Measurements from ENCODE around the gene PIK3C2G.

PIK3C2G gene

GRCh38 chr12:18421867-18422266 lies 160.5 kb downstream of the PIK3C2G start:
- no peak for DNase-seq (ENCODE audit: low read depth)

GRCh38 chr12:18422871-18423270 lies 161.6 kb downstream of the PIK3C2G start:
- DNase-seq (ENCODE audit: low read depth): no peak

DNA sequence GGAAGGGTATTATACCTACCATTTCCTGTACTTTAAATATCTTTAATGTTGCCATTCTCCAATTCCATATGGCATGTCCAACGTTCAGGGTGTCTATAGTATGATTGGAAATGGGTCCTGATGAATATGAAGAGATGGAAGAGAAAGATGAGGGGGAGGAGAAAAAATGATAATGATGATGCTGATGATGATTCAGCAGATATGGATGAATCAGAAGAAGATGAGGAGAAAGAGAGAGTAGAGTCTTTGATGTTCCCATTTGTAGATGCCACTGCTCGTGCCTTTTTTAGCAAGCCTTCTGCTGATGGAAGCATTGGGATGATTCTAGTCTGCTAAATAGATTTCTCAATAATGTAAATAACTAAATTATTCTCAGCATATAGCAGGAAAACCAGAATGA lies 163.5 kb downstream of the PIK3C2G start:
- DNase-seq (ENCODE audit: low read depth): no peak

DNA sequence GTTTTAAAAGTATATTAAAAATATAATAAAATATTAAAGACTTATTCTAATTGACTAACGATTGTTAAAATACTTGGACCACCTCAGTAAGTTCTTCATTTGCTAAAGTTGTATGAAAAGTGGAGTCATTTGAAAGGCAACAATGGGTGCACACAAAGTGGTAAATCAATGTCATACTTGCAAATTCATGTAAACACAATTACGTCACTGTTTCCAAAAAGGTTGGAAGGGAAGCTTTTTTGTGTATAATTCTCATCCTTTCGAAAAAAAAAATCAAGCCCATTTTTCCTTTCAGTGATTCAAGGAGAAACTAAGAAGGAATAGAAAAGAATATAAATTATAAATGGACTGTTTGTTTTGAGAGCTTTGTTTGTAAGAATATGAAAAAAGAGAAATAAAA lies 166.2 kb downstream of the PIK3C2G start:
- DNase-seq (ENCODE audit: low read depth): no peak

- no peak for DNase-seq (ENCODE audit: low read depth)
Measured at GRCh38 chr12:18428416-18428815, 167.1 kb downstream of the PIK3C2G start.

- DNase-seq (ENCODE audit: low read depth): no peak
Measured at GRCh38 chr12:18429366-18429765, 168.0 kb downstream of the PIK3C2G start.

DNA sequence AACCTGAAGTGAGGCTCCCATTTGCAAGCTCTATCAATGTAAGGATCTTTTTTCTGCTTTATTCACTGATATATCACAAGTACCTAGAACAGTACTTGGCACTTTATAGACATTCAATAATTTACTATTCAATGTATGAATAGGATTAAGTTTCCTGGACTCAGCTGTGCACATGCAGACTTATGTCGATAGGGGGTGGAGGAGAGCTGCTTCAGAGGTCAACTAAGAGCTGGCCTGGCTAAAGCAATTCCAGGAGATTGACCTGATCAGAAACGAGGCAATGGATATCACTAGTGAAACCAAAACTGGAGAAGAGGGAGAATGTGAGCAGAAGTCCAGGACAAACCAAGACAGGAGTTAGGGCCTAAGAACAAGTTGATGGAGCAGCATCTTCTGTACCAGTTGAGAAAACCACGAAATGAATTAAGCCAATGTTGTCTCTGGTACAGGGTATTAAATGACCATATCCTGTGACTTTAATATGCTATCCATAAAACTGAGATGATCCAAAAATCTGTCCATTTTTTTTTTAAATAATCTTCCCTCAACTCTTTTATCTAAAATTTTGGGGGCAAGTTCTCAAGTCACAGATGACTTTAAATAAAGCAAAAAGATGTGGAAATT lies 169.2 kb downstream of the PIK3C2G start:
- no peak for DNase-seq (ENCODE audit: low read depth)

DNA sequence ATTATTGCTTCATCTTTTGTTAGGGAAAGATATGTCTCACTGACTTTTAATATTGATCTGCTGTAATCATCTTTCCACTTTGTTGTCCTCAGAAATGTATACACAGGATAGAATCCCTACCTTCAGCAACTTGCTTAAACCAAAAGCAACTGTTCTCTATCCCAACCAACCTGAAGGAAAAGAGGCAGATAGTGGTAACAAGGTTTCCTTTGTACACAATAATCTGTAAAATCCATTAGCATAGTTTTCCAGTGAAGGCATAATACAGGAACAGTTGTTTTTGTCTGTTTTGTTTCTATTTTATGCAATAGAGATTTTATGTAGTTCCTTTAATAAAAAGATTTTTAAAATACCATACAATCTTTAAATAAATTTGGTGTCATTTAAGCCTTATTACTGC lies 170.5 kb downstream of the PIK3C2G start:
- DNase-seq (ENCODE audit: low read depth): no peak

GRCh38 chr12:18432206-18432605 lies 170.9 kb downstream of the PIK3C2G start:
- DNase-seq (ENCODE audit: low read depth): no peak

- DNase-seq (ENCODE audit: low read depth): no peak
Measured at GRCh38 chr12:18436170-18436569, 174.9 kb downstream of the PIK3C2G start.

DNA sequence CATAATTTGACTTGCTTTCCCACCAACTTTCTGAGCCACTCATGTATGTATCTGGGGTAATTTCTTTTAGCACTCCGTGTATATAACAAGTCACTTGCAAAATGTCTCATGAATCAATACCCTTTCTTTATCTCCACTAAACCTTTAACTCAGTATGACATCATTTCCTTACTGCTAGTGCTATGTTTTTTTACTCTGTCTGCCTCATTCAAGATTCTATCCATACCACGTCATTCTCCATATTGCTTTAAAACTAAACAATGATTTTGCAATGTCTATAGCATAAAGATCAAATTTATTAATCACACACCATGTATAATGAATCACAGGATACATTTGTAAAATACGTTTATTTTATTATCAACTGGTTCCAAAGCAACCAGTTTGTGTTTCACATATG lies 178.2 kb downstream of the PIK3C2G start:
- DNase-seq (ENCODE audit: low read depth): no peak

- DNase-seq (ENCODE audit: low read depth): no peak
Measured at GRCh38 chr12:18443768-18444437, 182.6 kb downstream of the PIK3C2G start.

DNA sequence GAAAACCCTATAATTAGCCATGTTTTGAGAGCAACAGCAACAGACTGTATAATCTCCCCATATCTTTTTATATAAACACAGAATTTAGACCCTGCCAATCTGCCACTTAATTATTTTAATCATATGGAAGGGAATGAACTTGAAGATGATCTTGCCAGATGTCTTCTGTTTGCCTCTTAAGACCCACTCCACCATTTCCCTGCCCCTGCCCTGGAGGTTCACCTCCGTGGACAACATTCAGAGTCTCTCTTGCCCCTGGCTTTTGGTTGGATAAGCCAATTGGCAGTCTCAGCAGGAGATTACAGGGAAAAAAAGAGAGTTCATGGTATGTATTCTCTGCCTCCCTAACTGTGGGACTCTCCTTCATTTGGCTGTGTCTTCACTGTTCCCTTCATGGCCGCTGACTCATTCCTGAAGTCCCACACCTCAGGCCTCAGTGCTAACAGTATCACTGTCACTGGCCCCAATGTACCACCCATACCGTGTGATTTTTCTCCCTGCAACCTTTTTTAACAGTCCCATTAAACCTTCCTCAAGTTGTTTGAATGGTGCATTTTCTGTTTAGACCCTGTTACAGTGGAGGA lies 184.8 kb downstream of the PIK3C2G start:
- no peak for DNase-seq (ENCODE audit: low read depth)

- no peak for DNase-seq (ENCODE audit: low read depth)
Measured at GRCh38 chr12:18454330-18454729, 193.0 kb downstream of the PIK3C2G start.

GRCh38 chr12:18456344-18456743 lies 195.0 kb downstream of the PIK3C2G start:
- no peak for DNase-seq (ENCODE audit: low read depth)

DNA sequence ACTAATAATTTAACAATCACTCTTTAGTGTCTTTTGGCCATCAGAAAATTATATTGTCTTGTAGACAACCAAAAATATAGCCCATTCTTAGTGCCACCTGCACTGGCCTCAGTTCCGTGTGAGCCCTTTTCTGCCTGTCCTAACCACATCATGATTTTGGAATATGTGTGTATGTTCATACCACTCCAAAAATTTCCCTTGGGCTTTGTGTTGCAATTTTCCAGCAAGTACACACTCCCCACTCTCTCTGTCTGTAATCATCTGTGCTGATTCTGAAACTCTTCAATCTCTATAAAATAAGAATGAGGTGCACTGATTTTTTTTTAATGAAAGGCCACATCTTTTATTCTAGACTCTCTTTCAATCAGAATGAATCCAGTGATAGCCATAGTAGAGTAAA lies 196.0 kb downstream of the PIK3C2G start:
- no peak for DNase-seq (ENCODE audit: low read depth)

GRCh38 chr12:18461758-18462157 lies 200.4 kb downstream of the PIK3C2G start:
- no peak for DNase-seq (ENCODE audit: low read depth)

- no peak for DNase-seq (ENCODE audit: low read depth)
Measured at GRCh38 chr12:18462442-18462841, 201.1 kb downstream of the PIK3C2G start.

DNA sequence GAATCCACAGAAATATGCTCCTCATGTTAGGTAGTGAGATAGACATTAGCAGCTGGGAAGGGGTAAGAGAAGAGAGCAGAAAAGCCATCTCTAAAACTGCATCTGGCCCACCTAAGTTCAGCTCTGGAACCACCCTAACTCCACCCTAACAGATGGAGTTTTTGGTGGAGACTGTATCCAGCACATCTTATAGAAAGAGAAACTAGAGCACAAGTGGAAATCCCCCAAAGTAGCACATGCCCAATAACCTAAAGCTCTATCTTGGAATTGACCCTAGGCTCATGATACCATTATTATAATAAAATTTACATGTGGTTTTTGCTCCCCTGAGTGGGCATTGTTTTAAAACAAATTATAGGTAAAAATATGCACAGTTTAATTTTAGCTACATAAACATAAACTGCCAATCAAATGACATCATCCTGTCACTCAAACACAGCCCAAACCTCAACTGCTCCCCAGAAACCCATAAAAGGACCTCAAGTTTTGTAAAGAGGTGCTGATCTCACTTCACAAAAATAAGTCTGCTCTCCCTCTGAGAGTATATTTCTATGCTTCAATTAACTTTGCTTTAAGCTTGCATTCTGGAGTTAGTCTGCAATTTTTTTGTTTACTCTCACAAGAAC lies 206.4 kb downstream of the PIK3C2G start:
- no peak for DNase-seq (ENCODE audit: low read depth)

DNA sequence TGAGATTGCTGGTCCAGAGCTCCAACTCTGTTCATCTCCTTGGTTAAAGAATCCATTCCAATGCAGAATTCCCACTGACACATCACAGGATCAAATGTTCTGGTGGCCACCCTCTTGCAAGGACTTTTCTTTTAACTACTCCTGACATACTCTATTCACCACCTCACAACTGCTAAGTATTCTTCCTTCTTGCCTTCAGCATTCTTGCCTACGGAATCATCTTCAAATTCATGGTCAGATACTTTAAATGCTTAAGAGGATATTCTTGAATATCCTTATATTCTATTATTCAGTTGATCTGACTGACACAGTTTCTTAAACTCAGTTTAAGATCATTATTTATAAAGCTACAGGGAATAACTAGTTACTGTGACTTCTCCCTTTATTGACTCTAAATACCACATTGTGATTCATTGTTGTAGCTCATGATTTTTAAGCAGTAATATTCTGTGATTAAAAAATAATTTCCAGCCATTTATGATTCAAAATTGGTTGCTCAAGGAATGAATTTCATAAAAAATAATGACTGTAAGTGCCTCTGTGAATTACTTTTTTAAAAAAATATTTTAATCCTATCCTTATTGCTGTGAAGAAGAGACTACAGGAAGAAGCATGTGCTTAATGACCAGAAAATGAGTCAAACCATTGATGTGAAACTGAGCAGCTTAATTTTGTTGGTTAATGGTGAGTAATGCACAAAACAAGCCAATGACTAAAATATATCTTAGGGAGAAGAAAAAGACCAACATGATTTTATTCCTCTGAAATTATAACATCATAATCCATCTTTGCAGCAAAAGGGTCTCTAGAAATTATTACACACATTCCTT lies 207.1 kb downstream of the PIK3C2G start:
- no peak for DNase-seq (ENCODE audit: low read depth)

DNA sequence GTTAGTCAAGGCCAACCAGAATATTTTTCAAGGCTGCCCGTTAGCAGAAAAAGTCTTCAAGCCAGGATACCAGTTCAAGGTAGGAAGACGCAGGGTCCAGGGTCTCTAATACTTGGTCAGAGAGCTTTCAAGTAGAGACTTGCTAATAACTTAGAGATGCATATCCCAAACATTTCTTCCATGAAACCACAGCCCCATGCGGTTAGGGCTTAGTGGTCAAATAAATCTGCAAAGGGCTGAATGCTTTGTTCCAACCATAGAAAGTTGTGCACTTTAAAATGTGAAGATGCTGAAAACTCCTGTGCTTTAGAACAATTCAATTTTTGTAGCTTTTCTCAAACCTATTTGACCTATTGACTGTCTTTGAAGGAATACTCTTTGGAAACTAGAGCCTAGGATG lies 208.9 kb downstream of the PIK3C2G start:
- no peak for DNase-seq (ENCODE audit: low read depth)

- DNase-seq (ENCODE audit: low read depth): no peak
Measured at GRCh38 chr12:18472304-18472703, 211.0 kb downstream of the PIK3C2G start.

All from activated T-cell treated with anti-CD3 and anti-CD28 coated beads for 1 hour (primary cell).